ENCODE data around the gene NUBP1.

NUBP1 gene

DNA sequence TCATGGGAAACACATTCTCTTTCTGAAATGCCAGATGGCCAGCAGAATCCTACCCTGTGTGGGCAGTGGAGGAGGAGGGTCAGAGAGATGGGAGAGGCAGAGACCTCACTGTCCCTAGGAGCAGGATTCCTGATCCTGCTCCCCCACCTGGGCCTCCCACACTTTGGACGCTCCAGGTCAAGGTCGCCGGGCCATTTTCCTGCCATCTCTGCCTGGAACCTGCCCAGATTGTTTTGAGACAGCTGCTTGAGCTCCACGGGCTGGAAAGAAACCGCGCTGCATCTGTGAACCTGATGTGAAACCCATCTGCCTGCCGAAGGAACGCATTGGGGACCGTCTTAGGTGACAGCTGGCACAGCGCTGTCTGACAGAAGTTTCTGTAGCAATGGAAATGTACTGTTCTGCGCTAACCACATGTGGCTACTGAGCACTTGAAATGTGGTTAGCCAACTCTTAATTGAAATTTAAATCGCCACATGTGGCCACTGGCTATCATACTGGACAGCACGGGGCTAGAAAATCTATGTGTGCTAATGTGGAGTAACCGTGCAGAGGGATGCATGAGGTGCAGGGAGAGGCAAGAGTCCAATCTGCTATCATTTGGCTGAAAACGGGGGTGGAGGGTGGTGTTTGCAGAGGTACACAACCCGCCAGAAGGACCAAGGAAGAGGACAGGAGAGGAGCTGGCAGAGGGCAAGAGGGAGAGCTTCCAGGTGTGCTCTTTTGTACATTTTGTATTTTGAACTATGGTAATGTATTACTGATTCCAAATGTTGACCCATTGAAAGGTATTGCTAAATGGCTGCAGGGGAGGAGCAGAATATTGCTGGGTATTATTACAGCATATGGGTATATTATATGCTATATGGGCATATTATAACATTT, 15.4 kb upstream of the NUBP1 start:
- no peaks in the 10 kb centered on the region for H3K9me2 ChIP-seq (replicated peaks; ENCODE audit: low read depth, low read length)
- H3K79me2 ChIP-seq (ENCODE audit: insufficient read depth, low read length): no peaks in the 10 kb centered on the region
- no peak overlapping the region for H2AFZ ChIP-seq (ENCODE audit: low read length)
- H3K4me2 ChIP-seq (ENCODE audit: low read depth, low read length, poor library complexity, severe bottlenecking): no peak overlapping the region
- H3K36me3 ChIP-seq (ENCODE audit: insufficient read depth, low read length): no peaks in the 10 kb centered on the region
- no peak overlapping the region for H3K9ac ChIP-seq (ENCODE audit: low read depth, low read length, poor library complexity, severe bottlenecking)
- H4K20me1 ChIP-seq (ENCODE audit: insufficient read depth, low read length, poor library complexity, severe bottlenecking): no peaks in the 10 kb centered on the region
- H3K4me3 ChIP-seq (ENCODE audit: low read length, poor library complexity, severe bottlenecking): no peak overlapping the region
- no peak for TF ChIP-seq EZH2phosphoT487 (IDR thresholded peaks at IDR 0.05; ENCODE audit: borderline replicate concordance)
- TF ChIP-seq CTCF (conservative IDR thresholded peaks at IDR 0.05; ENCODE audit: low read length): no peak
- no peaks in the 10 kb centered on the region for H3K27me3 ChIP-seq (ENCODE audit: insufficient read depth, low read length, poor library complexity, severe bottlenecking)
- H3F3A ChIP-seq (ENCODE audit: low read depth): no peaks in the 10 kb centered on the region
- no peaks in the 10 kb centered on the region for H3K9me3 ChIP-seq (ENCODE audit: insufficient read depth, low read depth, low read length)
- no peaks in the 10 kb centered on the region for H3K4me1 ChIP-seq (ENCODE audit: insufficient read depth, low read length, poor library complexity, severe bottlenecking)

DNA sequence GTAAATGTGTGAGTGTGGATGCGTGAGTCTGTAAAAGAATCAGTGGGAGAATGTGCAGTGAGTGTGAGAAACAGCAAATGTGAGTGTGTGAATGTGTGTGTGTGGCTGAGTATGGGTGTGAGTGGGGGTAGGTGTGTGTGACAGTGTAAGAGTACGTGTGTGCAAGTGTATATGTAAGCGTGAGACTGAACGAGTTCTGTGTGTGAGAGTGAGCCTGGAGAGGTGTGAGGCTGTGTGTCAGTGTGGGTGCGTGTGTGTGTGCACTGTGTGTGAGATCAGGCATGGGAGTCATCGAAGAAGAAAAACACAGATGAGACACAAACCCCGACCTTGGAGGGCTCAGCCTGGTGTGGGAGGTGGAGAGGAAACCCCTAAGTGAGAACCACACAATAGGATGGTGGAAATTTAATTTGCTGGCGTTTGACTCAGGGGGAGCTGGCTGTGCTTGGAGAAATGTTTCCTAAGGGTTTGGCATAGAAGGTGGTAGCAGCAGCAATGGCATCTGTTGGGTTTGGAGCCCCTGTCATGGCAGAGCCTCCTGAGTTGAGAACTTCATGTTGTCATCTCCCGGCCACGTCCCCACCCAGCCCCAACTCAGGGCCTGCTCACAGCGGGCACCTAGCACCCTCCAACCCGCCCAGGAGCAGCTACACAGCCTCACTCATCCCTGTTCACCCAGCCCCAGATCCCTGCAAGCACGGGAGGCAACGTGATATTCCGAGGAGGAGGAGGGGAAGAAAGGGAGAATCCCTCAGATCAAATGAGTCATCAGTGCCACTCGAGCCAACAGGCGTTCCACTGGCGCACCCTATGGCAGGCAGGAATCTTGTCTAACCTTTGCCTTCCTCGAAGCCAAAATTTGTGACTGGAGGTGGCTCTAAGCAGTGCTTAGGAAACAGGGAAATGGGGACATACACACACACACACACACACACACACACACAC, 14.3 kb upstream of the NUBP1 start:
- no peaks in the 10 kb centered on the region for H3K27me3 ChIP-seq (ENCODE audit: insufficient read depth, low read length, poor library complexity, severe bottlenecking)
- no peaks in the 10 kb centered on the region for H3F3A ChIP-seq (ENCODE audit: low read depth)
- no peaks in the 10 kb centered on the region for H3K9me2 ChIP-seq (replicated peaks; ENCODE audit: low read depth, low read length)
- no peak overlapping the region for H3K9ac ChIP-seq (ENCODE audit: low read depth, low read length, poor library complexity, severe bottlenecking)
- H3K4me2 ChIP-seq (ENCODE audit: low read depth, low read length, poor library complexity, severe bottlenecking): no peak overlapping the region
- H3K4me1 ChIP-seq (ENCODE audit: insufficient read depth, low read length, poor library complexity, severe bottlenecking): no peaks in the 10 kb centered on the region
- no peaks in the 10 kb centered on the region for H4K20me1 ChIP-seq (ENCODE audit: insufficient read depth, low read length, poor library complexity, severe bottlenecking)
- H2AFZ ChIP-seq (ENCODE audit: low read length): no peak overlapping the region
- no peaks in the 10 kb centered on the region for H3K79me2 ChIP-seq (ENCODE audit: insufficient read depth, low read length)
- no peak for TF ChIP-seq EZH2phosphoT487 (IDR thresholded peaks at IDR 0.05; ENCODE audit: borderline replicate concordance)
- no peak for TF ChIP-seq CTCF (conservative IDR thresholded peaks at IDR 0.05; ENCODE audit: low read length)
- no peaks in the 10 kb centered on the region for H3K9me3 ChIP-seq (ENCODE audit: insufficient read depth, low read depth, low read length)
- H3K4me3 ChIP-seq (ENCODE audit: low read length, poor library complexity, severe bottlenecking): no peak overlapping the region
- H3K36me3 ChIP-seq (ENCODE audit: insufficient read depth, low read length): no peaks in the 10 kb centered on the region

DNA sequence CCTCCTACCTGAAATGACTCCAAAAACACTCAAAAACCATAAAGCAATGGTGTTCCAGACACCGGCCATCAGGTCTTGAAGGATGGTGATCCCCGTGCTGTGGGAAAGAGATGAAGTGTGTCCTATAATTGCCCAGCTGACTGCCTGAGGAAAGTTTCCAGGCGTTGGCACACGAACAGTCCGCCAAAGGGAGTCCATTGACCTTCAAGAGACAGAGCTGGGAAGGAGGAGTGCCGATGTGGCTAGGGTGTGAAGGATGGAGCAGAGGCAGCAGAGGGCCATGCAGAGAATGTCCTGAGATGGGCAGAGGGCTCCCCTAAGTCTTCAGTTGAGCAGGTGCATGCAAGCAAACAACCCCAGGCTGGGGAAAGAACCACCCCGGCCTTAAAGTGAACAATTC, 11.9 kb upstream of the NUBP1 start:
- H3K79me2 ChIP-seq (ENCODE audit: insufficient read depth, low read length): no peaks in the 10 kb centered on the region
- H2AFZ ChIP-seq (ENCODE audit: low read length): no peak overlapping the region
- no peak overlapping the region for H3K9ac ChIP-seq (ENCODE audit: low read depth, low read length, poor library complexity, severe bottlenecking)
- H3K27me3 ChIP-seq (ENCODE audit: insufficient read depth, low read length, poor library complexity, severe bottlenecking): no peaks in the 10 kb centered on the region
- no peaks in the 10 kb centered on the region for H3F3A ChIP-seq (ENCODE audit: low read depth)
- no peaks in the 10 kb centered on the region for H3K4me1 ChIP-seq (ENCODE audit: insufficient read depth, low read length, poor library complexity, severe bottlenecking)
- H3K9me2 ChIP-seq (replicated peaks; ENCODE audit: low read depth, low read length): no peaks in the 10 kb centered on the region
- no peaks in the 10 kb centered on the region for H3K36me3 ChIP-seq (ENCODE audit: insufficient read depth, low read length)
- no peak overlapping the region for H3K4me2 ChIP-seq (ENCODE audit: low read depth, low read length, poor library complexity, severe bottlenecking)
- no peaks in the 10 kb centered on the region for H4K20me1 ChIP-seq (ENCODE audit: insufficient read depth, low read length, poor library complexity, severe bottlenecking)
- no peaks in the 10 kb centered on the region for H3K9me3 ChIP-seq (ENCODE audit: insufficient read depth, low read depth, low read length)
- TF ChIP-seq EZH2phosphoT487 (IDR thresholded peaks at IDR 0.05; ENCODE audit: borderline replicate concordance): no peak
- H3K4me3 ChIP-seq (ENCODE audit: low read length, poor library complexity, severe bottlenecking): no peak overlapping the region

Measured in Loucy (cell line).